ENCODE data around the gene DNM3.

DNM3 gene

GRCh38 chr1:172254521-172255222 is 413.4 kb downstream of the DNM3 start:
- Mint-ChIP-seq H3K4me1 (peaks cover 28% of the 10 kb centered on the region), H3K36me3 (ENCODE audit: low read depth) (peaks cover 7% of the 10 kb centered on the region), H3K9me3 (peaks cover 7% of the 10 kb centered on the region), H3K27me3 (ENCODE audit: low read depth) (no peaks in the 10 kb centered on the region), H3K27ac (peak overlapping the region; percentile 3 to 85 (median 6)), H3K4me3 (no peak overlapping the region)
- TF ChIP-seq CTCF (IDR thresholded peaks at IDR 0.05; ENCODE audit: unreplicated experiment in 3 of 3), result no peak

- H3K36me3 Mint-ChIP-seq (ENCODE audit: low read depth), result peaks cover 12% of the 10 kb centered on the region
- peak overlapping the region in 2 of 3 experiments; percentile 3 to 85 for H3K27ac Mint-ChIP-seq
- no peak overlapping the region for H3K4me3 Mint-ChIP-seq
- H3K9me3 Mint-ChIP-seq, result peaks cover 12% of the 10 kb centered on the region
- H3K4me1 Mint-ChIP-seq, result peaks cover 25% of the 10 kb centered on the region
- no peak for TF ChIP-seq CTCF (IDR thresholded peaks at IDR 0.05; ENCODE audit: unreplicated experiment in 3 of 3)
- no peaks in the 10 kb centered on the region for H3K27me3 Mint-ChIP-seq (ENCODE audit: low read depth)
These were observed 413.9 kb downstream of the DNM3 start for GRCh38 chr1:172255223-172255560.

GRCh38 chr1:172265905-172266304 is 424.6 kb downstream of the DNM3 start:
- Mint-ChIP-seq H3K4me3 (no peak overlapping the region), H3K4me1 (peaks cover 38% of the 10 kb centered on the region), H3K9me3 (peaks cover 14% of the 10 kb centered on the region), H3K36me3 (ENCODE audit: low read depth) (peaks cover 8% of the 10 kb centered on the region), H3K27me3 (ENCODE audit: low read depth) (no peaks in the 10 kb centered on the region), H3K27ac (peak overlapping the region; percentile 48 to 65 (median 57))
- no peak for TF ChIP-seq CTCF (IDR thresholded peaks at IDR 0.05; ENCODE audit: unreplicated experiment in 3 of 3)

GRCh38 chr1:172266528-172267174 is 425.4 kb downstream of the DNM3 start:
- Mint-ChIP-seq H3K27ac (peak overlapping the region; percentile 48 to 71 (median 65)), H3K36me3 (ENCODE audit: low read depth) (peaks cover 4% of the 10 kb centered on the region)
- TF ChIP-seq CTCF (IDR thresholded peaks at IDR 0.05; ENCODE audit: unreplicated experiment in 3 of 3), result no peak

GRCh38 chr1:172268237-172268636 is 426.9 kb downstream of the DNM3 start:
- Mint-ChIP-seq H3K4me1 (peaks cover 39% of the 10 kb centered on the region), H3K36me3 (ENCODE audit: low read depth) (no peaks in the 10 kb centered on the region), H3K27me3 (ENCODE audit: low read depth) (no peaks in the 10 kb centered on the region), H3K9me3 (peaks cover 2% of the 10 kb centered on the region), H3K27ac (peak overlapping the region; percentile 82 to 95 (median 88)), H3K4me3 (peak overlapping the region in 1 of 3 experiments; percentile 32)
- no peak for TF ChIP-seq CTCF (IDR thresholded peaks at IDR 0.05; ENCODE audit: unreplicated experiment in 3 of 3)

More at GRCh38 chr1:172266528-172267174, 425.4 kb downstream of the DNM3 start:
- Mint-ChIP-seq H3K27me3 (ENCODE audit: low read depth) (no peaks in the 10 kb centered on the region), H3K4me3 (no peak overlapping the region), H3K9me3 (peaks cover 10% of the 10 kb centered on the region), H3K4me1 (peaks cover 39% of the 10 kb centered on the region)
